GM19035 (cell line): ENCODE results near the gene ZDHHC17.
A peak's percentile ranks its signal among the peaks of the same experiment; 100 is the strongest.
"Not testable (repeated sequence)": the region's sequence is repeated elsewhere in the genome, so short reads cannot be mapped to it uniquely, and the experiment has no call there.

Experiments
- ATAC-seq: cut with Tn5 transposase; IDR thresholded peaks from one replicate; pipeline ENCODE4 v1.9.1; 2021; ENCODE audit not compliant: unreplicated experiment

The ZDHHC17 gene

DNA sequence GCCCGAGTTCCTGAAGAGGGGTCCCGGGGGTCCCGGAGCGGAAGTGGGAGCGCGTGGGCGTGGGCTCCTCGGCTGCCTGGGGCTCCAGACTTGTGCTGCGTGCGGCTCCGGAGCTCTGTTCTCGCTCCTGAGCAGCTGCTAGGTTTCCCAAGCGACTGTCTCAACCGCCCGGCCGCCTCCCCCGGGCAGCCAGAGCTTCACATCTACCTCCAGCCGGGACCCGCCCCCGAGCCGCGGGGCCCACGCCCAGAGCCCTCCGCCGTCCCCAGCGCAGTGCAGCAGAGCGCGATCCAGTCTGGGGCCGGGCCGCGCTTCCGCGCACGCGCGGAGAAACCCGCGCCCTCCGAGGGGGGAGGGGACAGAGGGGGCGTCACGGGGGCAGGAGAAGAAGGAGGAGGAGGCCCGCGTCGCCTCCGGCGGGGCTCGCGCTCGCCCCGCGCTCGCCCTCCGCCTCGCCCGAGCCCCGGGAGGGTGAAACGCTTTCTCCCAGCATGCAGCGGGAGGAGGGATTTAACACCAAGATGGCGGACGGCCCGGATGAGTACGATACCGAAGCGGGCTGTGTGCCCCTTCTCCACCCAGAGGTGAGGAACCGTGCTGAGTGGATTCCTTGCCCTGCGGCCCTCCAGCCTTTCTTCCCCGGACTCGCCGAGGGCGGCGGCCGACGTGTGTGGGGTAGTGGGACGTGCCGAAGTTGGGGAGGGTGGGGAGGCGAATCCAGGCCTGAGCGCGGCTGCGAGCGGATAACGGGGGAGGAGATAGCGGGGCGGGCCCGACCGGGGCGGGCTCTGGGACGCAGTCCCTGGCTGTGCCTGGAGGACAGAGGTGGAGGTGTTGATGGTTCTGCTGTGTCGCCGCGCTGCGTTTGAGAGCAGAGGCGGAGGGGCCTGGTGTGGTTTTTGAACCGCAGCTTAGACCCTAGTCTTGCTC, at the start of gene ZDHHC17:
ZDHHC17 (plus strand) TSS at position 370 of the 930 bp plus-strand sequence; CDS start at position 492, 122 bp downstream.
- ATAC-seq: peak; percentile 94

GRCh38 chr12:76714415-76714814, 49.5 kb upstream of the ZDHHC17 start:
- ATAC-seq: no peak

DNA sequence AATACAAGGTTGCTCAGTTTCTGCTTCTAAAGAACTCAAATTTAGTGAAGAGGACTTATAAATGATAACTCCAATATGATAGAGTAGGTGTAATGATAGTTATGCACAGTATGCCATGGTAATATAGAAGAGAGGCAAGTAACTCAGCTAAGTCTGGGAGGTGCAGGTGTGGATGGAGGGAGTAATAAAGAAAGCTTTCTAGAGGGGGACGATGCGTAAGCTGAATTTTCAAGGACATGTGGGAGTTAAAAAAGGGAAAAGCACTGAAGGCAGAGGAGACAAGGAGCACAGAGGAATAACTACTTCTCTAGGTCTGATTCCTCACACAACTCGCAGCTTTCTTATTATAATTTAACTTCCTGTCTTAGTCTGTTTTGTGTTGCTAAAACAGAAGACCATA, 49.1 kb upstream of the ZDHHC17 start:
- ATAC-seq: no peak

- no peak for ATAC-seq
These were observed 48.6 kb upstream of the ZDHHC17 start for GRCh38 chr12:76715332-76715731.

DNA sequence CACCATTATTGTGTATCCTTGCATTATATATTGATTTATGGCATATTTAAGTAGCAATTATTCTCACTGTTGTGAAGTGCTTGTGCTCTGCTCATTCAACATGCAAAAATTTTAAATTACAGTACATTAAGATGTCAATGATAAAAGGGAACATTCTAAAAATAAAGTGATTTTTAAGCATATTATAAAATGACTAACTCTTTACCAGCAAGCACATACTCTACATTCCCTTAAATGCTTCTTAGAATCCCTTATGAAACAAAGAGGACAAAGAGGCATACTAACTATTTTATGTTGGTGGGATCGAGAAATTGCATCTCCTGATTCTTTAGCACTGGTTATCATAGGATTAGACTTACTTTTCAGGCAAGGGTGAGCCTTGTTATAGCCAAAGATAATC, 46.6 kb upstream of the ZDHHC17 start:
- no peak for ATAC-seq

DNA sequence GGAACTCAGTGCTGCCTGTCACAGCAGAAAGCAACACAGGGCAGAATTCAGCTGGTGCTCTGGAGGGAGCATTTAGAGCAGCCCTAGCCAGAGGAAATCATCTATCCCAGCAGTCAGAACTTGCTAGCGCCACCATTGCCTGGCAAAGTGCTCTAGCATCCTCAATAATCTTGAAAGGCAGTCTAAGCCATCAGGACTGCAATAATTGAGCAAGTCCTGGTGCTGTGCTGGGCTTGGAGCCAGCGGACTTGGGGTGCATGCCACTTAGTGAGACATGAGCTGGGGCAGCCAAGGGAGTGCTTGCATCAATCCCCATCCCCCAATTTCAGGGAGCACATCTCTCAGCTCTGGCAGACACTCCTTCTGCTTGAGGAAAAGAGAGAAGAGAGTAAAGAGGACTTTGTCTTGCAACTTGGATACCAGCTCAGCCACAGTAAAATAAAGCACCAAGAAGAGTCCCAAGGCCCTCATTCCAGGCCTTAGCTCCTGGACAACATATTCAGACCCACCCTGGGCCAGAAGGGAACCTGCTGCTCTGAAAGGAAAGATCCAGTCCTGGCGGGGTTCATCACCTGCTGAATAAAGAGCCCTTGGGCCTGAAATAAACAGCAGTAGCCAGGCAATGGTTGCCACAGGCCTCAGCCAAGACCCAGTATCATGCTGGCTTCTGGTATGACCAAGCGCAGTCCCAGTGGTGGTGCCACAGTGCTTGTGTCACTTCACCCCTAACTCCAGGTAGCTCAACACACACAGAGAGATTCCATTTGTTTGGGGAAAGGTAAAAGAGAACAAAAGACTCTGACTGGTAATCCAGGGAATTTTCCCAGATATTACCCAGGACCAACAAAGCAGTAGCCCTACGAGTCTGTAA, 44.5 kb upstream of the ZDHHC17 start:
- no peak for ATAC-seq

DNA sequence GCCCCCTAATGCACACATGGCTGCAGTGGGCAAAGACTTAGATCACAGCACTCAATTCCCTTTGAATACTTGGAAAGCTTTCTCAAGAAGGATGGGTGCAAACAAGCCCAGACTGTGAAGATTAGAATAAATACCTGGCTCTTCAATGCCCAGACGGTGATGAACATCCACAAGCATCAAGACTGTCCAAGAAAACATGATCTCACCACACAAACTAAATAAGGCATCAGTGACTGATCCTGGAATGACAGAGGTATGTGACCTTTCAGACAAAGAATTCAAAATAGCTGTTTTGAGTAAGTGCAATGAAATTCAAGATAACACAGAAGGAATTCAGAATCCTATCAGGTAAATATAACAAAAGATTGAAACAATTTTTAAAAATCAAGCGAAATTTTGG, 43.8 kb upstream of the ZDHHC17 start:
- no peak for ATAC-seq

- ATAC-seq: no peak
These were observed 37.3 kb upstream of the ZDHHC17 start for GRCh38 chr12:76726626-76727025.

DNA sequence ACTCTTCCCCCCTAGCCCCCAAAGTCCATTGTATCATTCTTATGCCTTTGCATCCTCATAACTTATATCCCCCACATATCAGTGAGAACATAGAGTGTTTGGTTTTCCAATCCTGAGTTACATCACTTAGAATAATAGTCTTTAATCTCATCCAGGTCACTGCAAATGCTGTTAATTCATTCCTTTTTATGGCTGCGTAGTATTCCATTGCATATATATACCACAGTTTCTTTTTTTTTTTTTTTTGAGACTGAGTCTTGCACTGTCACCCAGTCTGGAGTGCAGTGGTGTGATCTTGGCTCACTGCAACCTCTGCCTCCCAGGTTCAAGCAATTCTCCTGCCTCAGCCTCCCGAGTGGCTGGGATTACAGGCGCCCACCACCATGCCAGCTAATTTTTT, 31.7 kb upstream of the ZDHHC17 start:
- ATAC-seq: not testable (repeated sequence)

DNA sequence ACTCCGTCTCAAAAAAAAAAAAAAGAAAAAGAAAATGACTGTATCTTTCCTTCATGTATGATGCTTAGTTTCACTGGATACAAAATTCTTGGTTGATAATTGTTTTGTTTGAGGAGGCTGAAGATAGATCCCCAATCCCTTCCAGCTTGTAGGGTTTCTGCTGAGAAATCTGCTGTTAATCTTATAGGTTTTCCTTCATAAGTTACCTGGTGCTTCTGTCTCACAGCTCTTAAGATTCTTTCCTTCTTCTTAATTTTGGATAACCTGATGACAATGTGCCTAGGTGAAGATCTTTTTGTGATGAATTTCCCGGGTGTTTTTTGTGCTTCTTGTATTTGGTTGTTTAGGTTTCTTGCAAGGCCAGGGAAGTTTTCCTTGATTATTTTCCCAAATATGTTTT, 26.2 kb upstream of the ZDHHC17 start:
- not testable (repeated sequence) for ATAC-seq

GRCh38 chr12:76738824-76739579, 24.9 kb upstream of the ZDHHC17 start:
- ATAC-seq: no peak

DNA sequence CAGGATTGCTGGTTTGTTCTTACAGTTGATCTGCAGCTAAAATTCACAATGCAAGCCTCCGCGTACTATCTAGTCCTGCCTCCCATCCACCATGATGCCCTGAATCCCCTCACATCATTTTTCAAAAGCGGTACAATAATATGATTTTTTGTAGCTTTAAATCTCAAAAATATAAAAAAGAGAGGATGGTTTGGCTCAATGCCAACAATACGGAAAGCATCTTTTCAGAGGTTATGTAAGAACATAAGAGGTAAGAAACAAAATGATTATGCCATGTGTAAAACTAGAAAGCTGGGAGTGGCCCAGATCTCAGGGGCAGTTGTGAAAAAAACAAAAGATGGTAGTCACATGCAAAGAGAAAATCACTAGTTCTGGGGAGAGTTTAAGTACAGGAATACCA, 24.0 kb upstream of the ZDHHC17 start:
- no peak for ATAC-seq

GRCh38 chr12:76740501-76740900, 23.4 kb upstream of the ZDHHC17 start:
- ATAC-seq: no peak

DNA sequence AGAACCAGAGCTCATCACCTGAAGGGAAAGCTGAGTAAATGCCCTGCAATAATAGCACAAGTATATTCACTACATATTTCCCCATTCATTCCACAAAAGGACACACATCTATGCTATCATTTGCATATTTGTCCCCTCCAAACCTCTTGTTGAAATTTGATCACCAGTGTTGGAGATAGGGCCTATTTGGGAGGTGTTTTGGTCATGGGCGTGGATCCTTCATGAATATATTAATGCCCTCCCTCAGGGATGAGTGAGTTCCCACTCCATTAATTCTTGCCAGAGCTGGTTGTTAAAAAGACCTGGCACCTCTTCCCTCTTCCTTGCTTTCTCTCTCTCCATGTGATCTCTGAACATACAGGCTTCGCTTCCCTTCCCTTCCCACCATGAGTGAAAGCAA, 18.6 kb upstream of the ZDHHC17 start:
- no peak for ATAC-seq

GRCh38 chr12:76746516-76746915, 17.4 kb upstream of the ZDHHC17 start:
- no peak for ATAC-seq

DNA sequence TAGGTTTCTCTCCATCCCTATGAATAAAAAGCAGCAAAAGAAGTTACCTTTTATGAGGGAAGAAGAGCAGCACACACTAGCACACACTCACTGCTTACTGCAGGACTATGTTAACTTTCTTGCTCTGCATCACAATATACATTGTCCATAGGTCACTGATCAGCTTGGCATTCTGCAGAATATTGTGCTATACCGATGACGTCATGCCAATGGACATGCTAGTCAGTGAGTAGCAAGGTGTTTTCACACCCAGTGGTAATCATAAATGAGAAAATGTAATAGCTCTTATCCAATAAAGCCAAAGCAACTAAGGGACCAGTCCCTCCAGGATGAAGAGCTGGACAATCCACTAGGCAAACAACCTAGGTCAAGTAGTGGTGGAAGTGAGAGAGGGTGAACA, 16.7 kb upstream of the ZDHHC17 start:
- no peak for ATAC-seq

- ATAC-seq: no peak
These were observed 8.0 kb upstream of the ZDHHC17 start for GRCh38 chr12:76755829-76756379.

- no peak for ATAC-seq
These were observed 6.2 kb upstream of the ZDHHC17 start for GRCh38 chr12:76757694-76758093.

DNA sequence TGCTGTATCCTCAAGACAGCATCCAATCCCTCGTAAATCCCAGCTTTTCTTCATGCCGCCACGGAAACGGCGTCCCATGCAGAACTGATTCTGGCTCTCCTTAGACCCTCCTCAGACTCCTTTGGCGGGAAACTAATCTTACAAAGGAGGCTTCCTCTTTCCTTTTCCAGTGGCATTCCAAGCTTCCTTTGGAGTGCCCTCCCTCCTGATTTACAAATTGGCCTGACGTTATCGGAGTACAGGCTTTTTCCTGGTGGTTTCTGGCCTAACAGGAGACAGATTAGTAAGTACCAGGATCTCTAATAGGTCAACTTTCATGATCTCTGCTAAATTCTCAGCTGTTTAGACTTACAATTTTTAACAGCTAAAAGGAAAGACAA, 1.3 kb upstream of the ZDHHC17 start:
- no peak for ATAC-seq

GRCh38 chr12:76764856-76765255, 941 bp downstream of the ZDHHC17 start:
- no peak for ATAC-seq

DNA sequence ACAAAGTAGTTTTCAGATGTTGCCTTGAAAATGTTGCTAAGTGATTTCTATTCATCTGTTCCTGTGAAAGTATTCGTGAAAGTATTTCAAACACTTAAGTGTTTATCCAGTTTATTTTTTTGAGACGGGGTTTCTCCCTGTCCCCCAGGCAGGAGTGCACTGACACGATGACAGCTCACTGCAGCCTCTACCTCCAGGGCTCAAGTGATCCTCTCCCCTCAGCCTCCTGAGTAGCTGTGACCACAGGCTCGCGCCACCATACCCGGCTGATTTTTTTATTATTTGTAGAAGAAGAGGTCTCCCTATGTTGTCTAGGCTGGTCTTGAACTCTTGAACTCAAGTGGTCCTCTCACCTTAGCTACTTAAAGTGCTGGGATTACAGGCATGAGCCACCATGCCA, 1.7 kb downstream of the ZDHHC17 start:
- no peak for ATAC-seq
